Measurements from ENCODE around the gene DNAI7. TPM values are rescaled to one million over a fixed set of nuclear protein-coding genes. Genes with fewer than 3 reads are reported as not detected.

DNAI7 gene
- total and polyA plus RNA-seq, 2 of the 8 experiments (the other 6 are each of a cell fraction or from before 2014, with no cell fraction given), result 0.12 to 0.28 TPM

DNA sequence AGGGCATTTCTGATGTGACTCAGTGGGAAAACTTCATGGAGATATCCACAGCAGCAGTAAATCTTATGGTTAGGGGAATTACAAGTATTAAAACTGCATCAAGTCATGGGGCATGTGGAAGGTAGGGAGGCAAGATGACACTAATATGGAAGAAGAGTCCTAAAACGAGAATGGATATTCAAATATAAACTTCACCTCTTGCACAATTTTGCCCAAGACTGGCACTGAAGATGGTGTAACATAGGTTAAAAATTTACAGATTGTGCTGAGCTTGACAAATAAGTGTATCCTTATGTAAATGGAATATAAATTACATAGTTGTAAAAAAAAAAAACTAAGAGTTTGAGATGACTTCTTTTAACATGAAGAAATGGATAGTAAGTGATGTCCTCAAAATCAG is 12.9 kb upstream of the DNAI7 start (continued):
- TF ChIP-seq, protein P1, sequence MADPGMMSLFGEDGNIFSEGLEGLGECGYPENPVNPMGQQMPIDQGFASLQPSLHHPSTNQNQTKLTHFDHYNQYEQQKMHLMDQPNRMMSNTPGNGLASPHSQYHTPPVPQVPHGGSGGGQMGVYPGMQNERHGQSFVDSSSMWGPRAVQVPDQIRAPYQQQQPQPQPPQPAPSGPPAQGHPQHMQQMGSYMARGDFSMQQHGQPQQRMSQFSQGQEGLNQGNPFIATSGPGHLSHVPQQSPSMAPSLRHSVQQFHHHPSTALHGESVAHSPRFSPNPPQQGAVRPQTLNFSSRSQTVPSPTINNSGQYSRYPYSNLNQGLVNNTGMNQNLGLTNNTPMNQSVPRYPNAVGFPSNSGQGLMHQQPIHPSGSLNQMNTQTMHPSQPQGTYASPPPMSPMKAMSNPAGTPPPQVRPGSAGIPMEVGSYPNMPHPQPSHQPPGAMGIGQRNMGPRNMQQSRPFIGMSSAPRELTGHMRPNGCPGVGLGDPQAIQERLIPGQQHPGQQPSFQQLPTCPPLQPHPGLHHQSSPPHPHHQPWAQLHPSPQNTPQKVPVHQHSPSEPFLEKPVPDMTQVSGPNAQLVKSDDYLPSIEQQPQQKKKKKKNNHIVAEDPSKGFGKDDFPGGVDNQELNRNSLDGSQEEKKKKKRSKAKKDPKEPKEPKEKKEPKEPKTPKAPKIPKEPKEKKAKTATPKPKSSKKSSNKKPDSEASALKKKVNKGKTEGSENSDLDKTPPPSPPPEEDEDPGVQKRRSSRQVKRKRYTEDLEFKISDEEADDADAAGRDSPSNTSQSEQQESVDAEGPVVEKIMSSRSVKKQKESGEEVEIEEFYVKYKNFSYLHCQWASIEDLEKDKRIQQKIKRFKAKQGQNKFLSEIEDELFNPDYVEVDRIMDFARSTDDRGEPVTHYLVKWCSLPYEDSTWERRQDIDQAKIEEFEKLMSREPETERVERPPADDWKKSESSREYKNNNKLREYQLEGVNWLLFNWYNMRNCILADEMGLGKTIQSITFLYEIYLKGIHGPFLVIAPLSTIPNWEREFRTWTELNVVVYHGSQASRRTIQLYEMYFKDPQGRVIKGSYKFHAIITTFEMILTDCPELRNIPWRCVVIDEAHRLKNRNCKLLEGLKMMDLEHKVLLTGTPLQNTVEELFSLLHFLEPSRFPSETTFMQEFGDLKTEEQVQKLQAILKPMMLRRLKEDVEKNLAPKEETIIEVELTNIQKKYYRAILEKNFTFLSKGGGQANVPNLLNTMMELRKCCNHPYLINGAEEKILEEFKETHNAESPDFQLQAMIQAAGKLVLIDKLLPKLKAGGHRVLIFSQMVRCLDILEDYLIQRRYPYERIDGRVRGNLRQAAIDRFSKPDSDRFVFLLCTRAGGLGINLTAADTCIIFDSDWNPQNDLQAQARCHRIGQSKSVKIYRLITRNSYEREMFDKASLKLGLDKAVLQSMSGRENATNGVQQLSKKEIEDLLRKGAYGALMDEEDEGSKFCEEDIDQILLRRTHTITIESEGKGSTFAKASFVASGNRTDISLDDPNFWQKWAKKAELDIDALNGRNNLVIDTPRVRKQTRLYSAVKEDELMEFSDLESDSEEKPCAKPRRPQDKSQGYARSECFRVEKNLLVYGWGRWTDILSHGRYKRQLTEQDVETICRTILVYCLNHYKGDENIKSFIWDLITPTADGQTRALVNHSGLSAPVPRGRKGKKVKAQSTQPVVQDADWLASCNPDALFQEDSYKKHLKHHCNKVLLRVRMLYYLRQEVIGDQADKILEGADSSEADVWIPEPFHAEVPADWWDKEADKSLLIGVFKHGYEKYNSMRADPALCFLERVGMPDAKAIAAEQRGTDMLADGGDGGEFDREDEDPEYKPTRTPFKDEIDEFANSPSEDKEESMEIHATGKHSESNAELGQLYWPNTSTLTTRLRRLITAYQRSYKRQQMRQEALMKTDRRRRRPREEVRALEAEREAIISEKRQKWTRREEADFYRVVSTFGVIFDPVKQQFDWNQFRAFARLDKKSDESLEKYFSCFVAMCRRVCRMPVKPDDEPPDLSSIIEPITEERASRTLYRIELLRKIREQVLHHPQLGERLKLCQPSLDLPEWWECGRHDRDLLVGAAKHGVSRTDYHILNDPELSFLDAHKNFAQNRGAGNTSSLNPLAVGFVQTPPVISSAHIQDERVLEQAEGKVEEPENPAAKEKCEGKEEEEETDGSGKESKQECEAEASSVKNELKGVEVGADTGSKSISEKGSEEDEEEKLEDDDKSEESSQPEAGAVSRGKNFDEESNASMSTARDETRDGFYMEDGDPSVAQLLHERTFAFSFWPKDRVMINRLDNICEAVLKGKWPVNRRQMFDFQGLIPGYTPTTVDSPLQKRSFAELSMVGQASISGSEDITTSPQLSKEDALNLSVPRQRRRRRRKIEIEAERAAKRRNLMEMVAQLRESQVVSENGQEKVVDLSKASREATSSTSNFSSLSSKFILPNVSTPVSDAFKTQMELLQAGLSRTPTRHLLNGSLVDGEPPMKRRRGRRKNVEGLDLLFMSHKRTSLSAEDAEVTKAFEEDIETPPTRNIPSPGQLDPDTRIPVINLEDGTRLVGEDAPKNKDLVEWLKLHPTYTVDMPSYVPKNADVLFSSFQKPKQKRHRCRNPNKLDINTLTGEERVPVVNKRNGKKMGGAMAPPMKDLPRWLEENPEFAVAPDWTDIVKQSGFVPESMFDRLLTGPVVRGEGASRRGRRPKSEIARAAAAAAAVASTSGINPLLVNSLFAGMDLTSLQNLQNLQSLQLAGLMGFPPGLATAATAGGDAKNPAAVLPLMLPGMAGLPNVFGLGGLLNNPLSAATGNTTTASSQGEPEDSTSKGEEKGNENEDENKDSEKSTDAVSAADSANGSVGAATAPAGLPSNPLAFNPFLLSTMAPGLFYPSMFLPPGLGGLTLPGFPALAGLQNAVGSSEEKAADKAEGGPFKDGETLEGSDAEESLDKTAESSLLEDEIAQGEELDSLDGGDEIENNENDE (IDR thresholded peaks at IDR 0.05; ENCODE audit: insufficient replicate concordance, low read length), result no peak
- TF ChIP-seq, protein P2, sequence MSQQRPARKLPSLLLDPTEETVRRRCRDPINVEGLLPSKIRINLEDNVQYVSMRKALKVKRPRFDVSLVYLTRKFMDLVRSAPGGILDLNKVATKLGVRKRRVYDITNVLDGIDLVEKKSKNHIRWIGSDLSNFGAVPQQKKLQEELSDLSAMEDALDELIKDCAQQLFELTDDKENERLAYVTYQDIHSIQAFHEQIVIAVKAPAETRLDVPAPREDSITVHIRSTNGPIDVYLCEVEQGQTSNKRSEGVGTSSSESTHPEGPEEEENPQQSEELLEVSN (IDR thresholded peaks at IDR 0.05), result no peak
- TF ChIP-seq, protein P3, sequence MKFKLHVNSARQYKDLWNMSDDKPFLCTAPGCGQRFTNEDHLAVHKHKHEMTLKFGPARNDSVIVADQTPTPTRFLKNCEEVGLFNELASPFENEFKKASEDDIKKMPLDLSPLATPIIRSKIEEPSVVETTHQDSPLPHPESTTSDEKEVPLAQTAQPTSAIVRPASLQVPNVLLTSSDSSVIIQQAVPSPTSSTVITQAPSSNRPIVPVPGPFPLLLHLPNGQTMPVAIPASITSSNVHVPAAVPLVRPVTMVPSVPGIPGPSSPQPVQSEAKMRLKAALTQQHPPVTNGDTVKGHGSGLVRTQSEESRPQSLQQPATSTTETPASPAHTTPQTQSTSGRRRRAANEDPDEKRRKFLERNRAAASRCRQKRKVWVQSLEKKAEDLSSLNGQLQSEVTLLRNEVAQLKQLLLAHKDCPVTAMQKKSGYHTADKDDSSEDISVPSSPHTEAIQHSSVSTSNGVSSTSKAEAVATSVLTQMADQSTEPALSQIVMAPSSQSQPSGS (IDR thresholded peaks at IDR 0.05; ENCODE audit: low read length), result no peak
- TF ChIP-seq, protein P4, sequence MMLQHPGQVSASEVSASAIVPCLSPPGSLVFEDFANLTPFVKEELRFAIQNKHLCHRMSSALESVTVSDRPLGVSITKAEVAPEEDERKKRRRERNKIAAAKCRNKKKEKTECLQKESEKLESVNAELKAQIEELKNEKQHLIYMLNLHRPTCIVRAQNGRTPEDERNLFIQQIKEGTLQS (IDR thresholded peaks at IDR 0.05; ENCODE audit: insufficient read depth, low read depth, low read length), result no peak
